Rectal smooth muscle tissue (tissue), 1 donor: ENCODE results near the gene NACA2.
"Not testable (repeated sequence)": the region's sequence is repeated elsewhere in the genome, so short reads cannot be mapped to it uniquely, and the experiment has no call there.

Experiments
- H3K27ac ChIP-seq: one replicate; pipeline ENCODE4 v1.7.0; 2013; ENCODE audit warnings: low read depth, low read length, inconsistent platforms
- H3K27me3 ChIP-seq: one replicate; pipeline ENCODE4 v1.7.0; 2013; ENCODE audit warnings: low read length; ENCODE audit not compliant: control insufficient read depth, insufficient read depth
- H3K36me3 ChIP-seq: one replicate; pipeline ENCODE4 v1.7.0; 2013; ENCODE audit warnings: low read length; ENCODE audit not compliant: control insufficient read depth, insufficient read depth
- H3K4me1 ChIP-seq: one replicate; pipeline ENCODE4 v1.7.0; 2013; ENCODE audit warnings: low read length; ENCODE audit not compliant: control insufficient read depth, insufficient read depth
- H3K4me3 ChIP-seq: one replicate; pipeline ENCODE4 v1.7.0; 2013; ENCODE audit warnings: low read length
- H3K9ac ChIP-seq: one replicate; pipeline ENCODE4 v1.7.0; 2013; ENCODE audit warnings: low read length

Gene NACA2

GRCh38 chr17:61571624-61572023, 19.4 kb downstream of the NACA2 start:
- H3K4me1 ChIP-seq: no peaks in the 10 kb centered on the region
- no peak overlapping the region for H3K9ac ChIP-seq
- no peak overlapping the region for H3K27ac ChIP-seq
- no peaks in the 10 kb centered on the region for H3K27me3 ChIP-seq
- H3K4me3 ChIP-seq: no peak overlapping the region
- no peaks in the 10 kb centered on the region for H3K36me3 ChIP-seq

DNA sequence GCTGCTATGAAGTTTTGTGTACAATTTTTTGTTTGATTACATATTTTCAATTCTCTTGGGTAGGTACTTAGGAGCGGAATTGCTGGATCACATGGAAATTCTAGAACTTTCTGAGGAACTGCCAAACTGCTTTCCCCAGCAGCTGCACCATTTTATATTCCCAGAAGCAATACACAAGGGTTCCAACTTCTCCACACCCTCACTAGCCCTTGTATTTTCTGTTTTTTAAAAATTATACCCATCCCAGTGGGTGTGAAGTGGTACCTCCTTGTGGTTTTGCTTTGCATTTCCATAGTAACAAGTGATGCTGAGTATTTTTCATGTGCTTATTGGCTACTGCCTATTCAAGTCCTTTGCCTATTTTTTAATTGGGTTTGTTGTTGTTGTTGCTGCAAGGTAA, 20.9 kb downstream of the NACA2 start:
- Histone ChIP-seq H3K27me3 (no peaks in the 10 kb centered on the region), H3K4me1 (no peaks in the 10 kb centered on the region)

DNA sequence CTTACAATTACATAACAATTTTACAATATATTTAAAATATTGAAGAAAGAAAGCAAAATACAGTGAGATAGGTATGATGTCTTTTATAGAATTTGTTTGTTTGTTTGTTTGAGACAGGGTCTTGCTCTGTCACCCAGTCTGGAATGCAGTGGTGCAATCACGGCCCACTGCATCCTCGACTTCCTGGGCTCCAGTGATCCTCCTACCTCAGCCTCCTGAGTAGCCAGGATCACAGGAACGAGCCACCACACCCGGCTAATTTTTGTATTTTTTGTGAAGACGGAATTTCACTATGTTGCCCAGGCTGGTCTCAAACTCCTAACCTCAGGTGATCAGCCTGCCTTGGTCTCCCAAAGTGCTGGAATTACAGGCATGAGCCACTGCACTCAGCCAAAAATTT, 21.5 kb downstream of the NACA2 start:
- not testable (repeated sequence) for H3K9ac ChIP-seq, H3K36me3 ChIP-seq, H3K4me1 ChIP-seq, H3K27me3 ChIP-seq, H3K27ac ChIP-seq, H3K4me3 ChIP-seq

More for the DNA sequence above, 20.9 kb downstream of the NACA2 start:
- no peak overlapping the region for H3K27ac ChIP-seq
- no peak overlapping the region for H3K4me3 ChIP-seq
- no peaks in the 10 kb centered on the region for H3K36me3 ChIP-seq
- H3K9ac ChIP-seq: no peak overlapping the region

DNA sequence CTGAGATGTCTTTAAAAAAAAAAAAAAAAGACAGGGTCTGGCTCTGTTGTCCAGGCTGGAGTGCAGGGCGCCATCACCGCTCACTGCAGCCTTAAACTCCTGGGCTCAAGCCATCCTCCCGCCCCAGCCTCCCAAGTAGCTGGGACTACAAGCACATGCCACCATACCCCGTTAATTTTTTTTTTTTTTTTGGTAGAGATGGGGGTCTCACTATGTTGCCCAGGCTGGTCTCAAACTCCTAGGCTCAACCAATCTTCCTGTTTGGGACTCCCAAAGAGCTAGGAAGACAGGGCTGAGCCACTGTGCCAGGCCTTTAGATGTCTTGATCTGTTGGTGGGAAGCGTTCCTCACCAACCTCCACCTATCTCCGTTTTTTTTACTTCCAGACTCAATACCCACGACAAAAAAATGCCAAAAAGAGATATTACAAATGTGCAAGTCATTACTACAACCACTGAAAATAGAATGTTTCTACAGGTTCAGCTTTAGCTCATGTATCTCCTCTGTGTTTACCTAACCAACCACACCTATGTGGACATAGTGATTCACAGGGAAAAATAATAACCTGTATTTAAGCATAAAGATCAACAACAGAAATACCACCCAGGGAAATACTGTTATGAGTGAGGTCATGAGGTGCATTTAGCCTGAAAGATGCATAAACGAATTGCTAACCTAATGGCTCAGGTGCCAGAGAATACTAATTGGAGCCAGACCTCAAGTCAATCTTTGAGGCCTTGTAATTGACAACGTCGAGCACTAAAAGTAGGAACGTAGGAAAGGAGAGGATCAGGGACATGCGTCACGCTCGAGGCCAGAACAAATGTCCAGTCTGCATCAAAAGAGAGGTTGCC, 22.6 kb downstream of the NACA2 start:
- Histone ChIP-seq H3K9ac (no peak overlapping the region), H3K4me1 (no peaks in the 10 kb centered on the region), H3K27ac (no peak overlapping the region), H3K36me3 (no peaks in the 10 kb centered on the region), H3K4me3 (no peak overlapping the region), H3K27me3 (no peaks in the 10 kb centered on the region)

DNA sequence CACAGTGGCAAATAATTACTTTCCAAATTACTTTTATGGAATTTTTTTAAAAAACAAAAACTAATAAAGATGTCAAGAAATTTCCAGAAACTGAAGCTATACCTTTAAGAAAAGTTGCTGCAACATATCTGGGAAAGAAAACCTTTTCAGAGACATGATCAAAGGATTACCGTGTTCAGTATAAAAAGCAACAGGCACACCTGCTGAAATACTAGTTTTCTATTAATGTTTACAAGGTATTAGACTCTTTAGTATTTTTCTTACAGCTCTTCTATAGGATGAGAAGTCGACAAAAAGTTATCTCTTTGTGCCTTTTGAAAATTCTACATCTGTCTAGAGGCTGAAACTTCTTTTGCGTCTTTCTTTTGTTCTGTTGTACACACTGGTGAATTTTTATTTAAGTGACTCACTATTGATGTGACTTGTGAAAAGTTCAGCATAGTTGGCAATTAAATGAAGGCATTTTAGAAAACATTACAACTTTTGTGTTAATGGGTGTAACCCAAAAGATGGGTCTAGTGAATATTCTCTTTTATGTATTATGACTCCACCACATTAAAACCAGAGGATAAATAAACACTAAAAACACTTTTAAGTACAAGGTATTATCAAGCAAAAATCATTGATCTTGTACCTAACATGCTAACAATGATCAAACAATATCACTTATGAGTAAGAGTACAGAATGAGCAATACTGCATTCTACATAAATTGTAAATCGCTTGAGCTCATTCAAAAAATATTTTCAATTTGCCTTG, 23.8 kb downstream of the NACA2 start:
- Histone ChIP-seq H3K4me1 (no peaks in the 10 kb centered on the region), H3K27me3 (no peaks in the 10 kb centered on the region), H3K27ac (no peak overlapping the region), H3K36me3 (no peaks in the 10 kb centered on the region), H3K4me3 (no peak overlapping the region), H3K9ac (no peak overlapping the region)

- H3K27ac ChIP-seq, H3K4me1 ChIP-seq, H3K9ac ChIP-seq, H3K27me3 ChIP-seq, H3K36me3 ChIP-seq, H3K4me3 ChIP-seq: not testable (repeated sequence)
Measured at GRCh38 chr17:61566448-61566847, 24.6 kb downstream of the NACA2 start.

GRCh38 chr17:61565850-61566249, 25.2 kb downstream of the NACA2 start:
- not testable (repeated sequence) for H3K27me3 ChIP-seq, H3K4me3 ChIP-seq, H3K36me3 ChIP-seq, H3K4me1 ChIP-seq, H3K27ac ChIP-seq, H3K9ac ChIP-seq

GRCh38 chr17:61565213-61565612, 25.8 kb downstream of the NACA2 start:
- Histone ChIP-seq H3K4me1 (no peaks in the 10 kb centered on the region), H3K4me3 (no peak overlapping the region), H3K27ac (no peak overlapping the region), H3K9ac (no peak overlapping the region), H3K27me3 (no peaks in the 10 kb centered on the region), H3K36me3 (no peaks in the 10 kb centered on the region)

- no peak overlapping the region for H3K27ac ChIP-seq
- no peaks in the 10 kb centered on the region for H3K36me3 ChIP-seq
- H3K27me3 ChIP-seq: no peaks in the 10 kb centered on the region
- no peaks in the 10 kb centered on the region for H3K4me1 ChIP-seq
- no peak overlapping the region for H3K9ac ChIP-seq
- H3K4me3 ChIP-seq: no peak overlapping the region
Measured at GRCh38 chr17:61562287-61562686, 28.7 kb downstream of the NACA2 start.

- Histone ChIP-seq H3K4me3 (no peak overlapping the region), H3K9ac (no peak overlapping the region), H3K27ac (no peak overlapping the region), H3K36me3 (no peaks in the 10 kb centered on the region), H3K4me1 (no peaks in the 10 kb centered on the region), H3K27me3 (no peaks in the 10 kb centered on the region)
Measured at GRCh38 chr17:61561354-61561753, 29.7 kb downstream of the NACA2 start.

- Histone ChIP-seq H3K9ac (no peak overlapping the region), H3K4me1 (no peaks in the 10 kb centered on the region), H3K27me3 (no peaks in the 10 kb centered on the region), H3K36me3 (no peaks in the 10 kb centered on the region), H3K4me3 (no peak overlapping the region), H3K27ac (no peak overlapping the region)
Measured at GRCh38 chr17:61560071-61560470, 30.9 kb downstream of the NACA2 start.

DNA sequence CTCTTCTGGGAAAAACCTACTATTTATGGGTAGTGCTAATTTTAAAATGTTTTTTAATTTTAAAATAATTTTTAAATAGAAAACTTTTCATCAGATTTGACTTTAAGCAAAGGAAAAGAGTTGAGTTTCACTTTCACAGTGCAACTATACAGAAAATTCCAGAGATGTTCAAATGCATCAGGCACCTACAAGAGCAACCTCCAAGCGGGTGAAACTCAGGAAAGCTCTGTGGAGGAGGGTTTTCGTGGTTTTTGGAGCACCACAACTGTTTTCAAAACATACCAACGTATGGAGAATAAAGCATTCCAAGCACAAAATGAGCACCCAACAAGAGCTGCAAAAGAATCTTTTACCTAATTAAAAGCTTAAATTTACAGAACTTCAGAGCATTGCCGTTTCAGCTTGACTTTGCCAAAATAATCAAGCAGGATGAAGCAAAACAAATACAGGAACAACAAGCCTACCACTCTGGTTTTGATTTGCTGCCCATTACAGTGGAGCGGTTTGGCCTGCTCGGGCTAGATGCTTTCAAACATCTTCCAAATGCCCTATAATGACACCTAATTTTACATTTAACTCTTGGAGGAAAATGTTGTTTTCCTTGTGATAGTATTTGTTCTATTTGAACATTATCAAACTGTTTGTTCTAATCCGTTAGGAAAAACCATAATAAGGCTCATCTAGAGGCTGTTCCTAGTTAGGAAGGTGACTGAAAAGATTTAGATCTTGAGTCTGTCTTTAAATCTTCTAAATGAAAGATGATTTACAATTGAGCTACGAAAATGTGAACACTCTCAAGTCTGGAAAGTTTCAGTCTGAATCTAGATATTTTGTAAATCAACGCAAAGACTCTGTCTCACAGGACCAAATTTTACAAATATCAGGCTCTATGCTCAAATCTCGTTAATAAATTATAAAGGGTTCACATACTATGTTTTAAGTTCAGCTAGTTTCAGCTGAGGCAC, 34.5 kb downstream of the NACA2 start:
- Histone ChIP-seq H3K27ac (no peak overlapping the region), H3K9ac (no peak overlapping the region), H3K4me3 (no peak overlapping the region), H3K27me3 (no peaks in the 10 kb centered on the region), H3K4me1 (no peaks in the 10 kb centered on the region), H3K36me3 (no peaks in the 10 kb centered on the region)
